Dendritic cell treated with granulocyte-macrophage colony-stimulating factor and Interleukin-4, amounts not matched to agents 40 ng/mL and 50 ng/mL, for 4 days (primary cell): Measurements from ENCODE around the gene ZBTB4.

Experiments
- H3K27ac Mint-ChIP-seq: one replicate; pipeline ENCODE4 v1.8.0; 2022; ENCODE audit warnings: mild to moderate bottlenecking, mixed read lengths
- H3K27me3 Mint-ChIP-seq: one replicate; pipeline ENCODE4 v1.8.0; 2022; ENCODE audit warnings: mild to moderate bottlenecking, mixed read lengths
- H3K36me3 Mint-ChIP-seq: one replicate; pipeline ENCODE4 v1.8.0; 2022; ENCODE audit warnings: low read depth, mixed read lengths
- H3K4me1 Mint-ChIP-seq: one replicate; pipeline ENCODE4 v1.8.0; 2022; ENCODE audit warnings: low read depth, mixed read lengths
- H3K4me3 Mint-ChIP-seq: one replicate; pipeline ENCODE4 v1.8.0; 2022; ENCODE audit warnings: mild to moderate bottlenecking, moderate library complexity, mixed read lengths
- H3K9me3 Mint-ChIP-seq: one replicate; pipeline ENCODE4 v1.8.0; 2022; ENCODE audit warnings: mixed read lengths
- intact Hi-C: fragments of 100-400 bp; cut with micrococcal nuclease; formaldehyde crosslinking; loops from one replicate; pipeline ENCODE4 v1.15.0; 2022

The ZBTB4 gene

DNA sequence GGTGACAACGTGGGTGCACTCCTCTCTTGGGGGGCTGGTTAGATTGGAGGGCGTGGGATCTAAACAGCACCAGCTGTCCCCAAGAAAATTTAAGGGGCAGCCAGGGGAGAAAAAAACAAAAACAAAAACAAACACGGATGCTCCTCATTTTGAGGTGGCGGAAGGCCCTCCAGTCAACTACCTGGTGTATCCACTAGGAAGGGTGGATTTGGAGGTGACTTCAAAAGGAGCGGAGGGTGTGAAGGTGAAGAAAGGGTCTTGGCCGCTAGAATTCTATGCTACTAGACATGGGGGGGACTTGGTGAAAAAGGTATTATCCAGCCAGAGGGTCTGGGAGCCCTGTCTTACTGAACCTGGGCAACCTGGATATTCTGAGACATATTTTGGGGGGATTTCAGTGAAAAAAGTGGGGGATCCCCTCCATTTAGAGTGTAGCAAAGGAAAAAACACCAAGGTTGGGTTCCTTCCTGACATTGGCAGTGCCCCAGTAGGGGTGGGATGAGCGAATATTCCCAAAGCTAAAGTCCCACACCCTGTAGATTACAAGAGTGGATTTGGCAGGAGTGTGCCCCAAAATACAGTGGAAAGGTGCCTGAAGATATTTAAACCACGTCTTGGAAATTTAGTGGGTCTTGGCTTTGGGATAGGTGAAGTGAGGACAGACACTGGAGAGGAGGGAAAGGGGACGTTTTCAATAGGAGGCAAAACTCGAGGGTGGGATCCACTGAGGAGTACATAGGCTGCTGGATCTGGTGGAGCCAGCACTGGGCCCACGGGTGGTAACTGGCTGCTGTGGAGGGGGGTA lies 40.6 kb downstream of the ZBTB4 start:
- Mint-ChIP-seq H3K36me3 (peaks cover 25% of the 10 kb centered on the region), H3K27me3 (peaks cover 59% of the 10 kb centered on the region), H3K27ac (peak overlapping the region; percentile 53), H3K4me1 (peaks cover 46% of the 10 kb centered on the region), H3K9me3 (no peaks in the 10 kb centered on the region), H3K4me3 (peak overlapping the region; percentile 86)
- intact Hi-C loops, result loop anchor here (5.0 kb wide), 1 partner anchor 87 kb away; the partner anchor contains the start of gene KCTD11

GRCh38 chr17:7437950-7438614 lies 41.3 kb downstream of the ZBTB4 start:
- Mint-ChIP-seq H3K27me3 (peaks cover 51% of the 10 kb centered on the region), H3K4me1 (peaks cover 46% of the 10 kb centered on the region), H3K9me3 (no peaks in the 10 kb centered on the region), H3K36me3 (peaks cover 25% of the 10 kb centered on the region), H3K27ac (peak overlapping the region; percentile 53), H3K4me3 (peak overlapping the region; percentile 86)
- intact Hi-C loops, result loop anchor here (2.0 to 5.0 kb wide), 2 partner anchors 86 to 123 kb away; partner anchors contain the start of genes KCTD11 and SENP3

GRCh38 chr17:7437369-7437863 lies 42.0 kb downstream of the ZBTB4 start:
- Mint-ChIP-seq H3K4me3 (peak overlapping the region; percentile 86), H3K9me3 (no peaks in the 10 kb centered on the region), H3K27ac (peak overlapping the region; percentile 53), H3K4me1 (peaks cover 46% of the 10 kb centered on the region), H3K27me3 (peaks cover 45% of the 10 kb centered on the region), H3K36me3 (peaks cover 25% of the 10 kb centered on the region)
- intact Hi-C loops, result loop anchor here (2.0 to 5.0 kb wide), 2 partner anchors 85 to 123 kb away; partner anchors contain the start of genes KCTD11 and SENP3

DNA sequence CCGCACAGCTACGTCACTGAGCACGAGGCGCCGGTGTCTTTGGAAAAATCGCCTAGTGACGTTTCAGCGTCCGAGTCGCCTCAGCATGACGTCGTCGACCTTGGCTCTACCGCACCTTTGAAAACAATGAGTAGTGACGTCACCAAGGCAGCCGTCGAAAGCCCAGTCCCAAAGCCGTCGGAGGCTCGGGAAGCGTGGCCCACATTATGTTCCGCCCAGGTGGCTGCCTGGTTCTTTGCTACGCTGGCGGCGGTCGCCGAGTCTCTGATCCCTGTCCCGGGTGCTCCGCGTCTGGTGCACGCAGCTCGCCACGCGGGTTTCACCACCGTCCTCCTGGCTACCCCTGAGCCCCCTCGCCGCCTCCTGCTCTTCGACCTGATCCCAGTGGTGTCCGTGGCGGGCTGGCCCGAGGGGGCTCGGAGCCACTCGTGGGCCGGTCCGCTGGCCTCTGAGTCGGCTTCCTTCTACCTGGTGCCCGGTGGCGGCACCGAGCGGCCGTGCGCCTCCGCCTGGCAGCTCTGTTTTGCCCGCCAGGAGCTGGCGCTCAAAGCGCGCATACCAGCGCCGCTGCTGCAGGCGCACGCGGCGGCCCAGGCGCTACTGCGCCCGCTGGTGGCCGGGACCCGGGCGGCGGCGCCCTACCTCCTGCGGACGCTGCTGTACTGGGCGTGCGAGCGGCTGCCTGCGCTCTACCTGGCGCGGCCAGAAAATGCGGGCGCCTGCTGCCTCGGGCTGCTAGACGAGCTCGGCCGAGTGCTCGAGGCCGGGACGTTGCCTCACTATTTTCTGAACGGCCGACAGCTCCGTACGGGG lies 42.7 kb downstream of the ZBTB4 start:
- peaks cover 25% of the 10 kb centered on the region for H3K36me3 Mint-ChIP-seq
- no peaks in the 10 kb centered on the region for H3K9me3 Mint-ChIP-seq
- H3K27ac Mint-ChIP-seq, result peak overlapping the region; percentile 90
- H3K4me1 Mint-ChIP-seq, result peaks cover 46% of the 10 kb centered on the region
- intact Hi-C loops, result loop anchor here (2.0 to 5.0 kb wide), 2 partner anchors 84 to 124 kb away; partner anchors contain the start of genes KCTD11 and SENP3
- H3K4me3 Mint-ChIP-seq, result peak overlapping the region; percentile 86
- H3K27me3 Mint-ChIP-seq, result peaks cover 38% of the 10 kb centered on the region

GRCh38 chr17:7435676-7436555 lies 43.5 kb downstream of the ZBTB4 start:
- H3K27ac Mint-ChIP-seq, result peak overlapping the region; percentile 90
- peak overlapping the region; percentile 86 for H3K4me3 Mint-ChIP-seq
- peaks cover 25% of the 10 kb centered on the region for H3K36me3 Mint-ChIP-seq
- intact Hi-C loops, result loop anchor here (1.0 to 5.0 kb wide), 4 partner anchors 32 to 125 kb away; partner anchors contain the start of genes KCTD11, POLR2A, SENP3 and TMEM256
- H3K9me3 Mint-ChIP-seq, result no peaks in the 10 kb centered on the region
- peaks cover 30% of the 10 kb centered on the region for H3K27me3 Mint-ChIP-seq
- peaks cover 45% of the 10 kb centered on the region for H3K4me1 Mint-ChIP-seq

DNA sequence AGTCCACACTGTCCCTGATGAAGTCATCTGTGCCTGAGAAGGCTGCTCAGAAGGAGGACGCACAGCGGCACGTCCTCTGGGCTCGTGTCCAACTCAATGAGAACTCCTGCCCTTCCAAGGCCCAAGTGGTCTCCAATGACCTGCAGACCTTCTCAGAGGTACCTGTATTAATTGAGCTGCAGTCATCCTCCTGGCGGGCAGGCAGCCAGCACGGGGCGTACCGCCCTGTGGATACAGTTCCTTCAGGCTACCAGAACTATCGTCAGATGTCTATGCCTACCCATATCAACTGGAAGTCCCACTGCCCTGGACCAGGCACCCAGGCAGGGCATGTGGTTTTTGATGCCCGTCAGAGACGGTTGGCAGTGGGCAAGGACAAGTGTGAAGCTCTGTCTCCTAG lies 47.1 kb downstream of the ZBTB4 start:
- intact Hi-C loops, result no loop called here
- no peaks in the 10 kb centered on the region for H3K9me3 Mint-ChIP-seq
- H3K27ac Mint-ChIP-seq, result no peak overlapping the region
- H3K27me3 Mint-ChIP-seq, result peaks cover 2% of the 10 kb centered on the region
- H3K4me1 Mint-ChIP-seq, result peaks cover 13% of the 10 kb centered on the region
- peaks cover 17% of the 10 kb centered on the region for H3K36me3 Mint-ChIP-seq
- H3K4me3 Mint-ChIP-seq, result no peak overlapping the region

DNA sequence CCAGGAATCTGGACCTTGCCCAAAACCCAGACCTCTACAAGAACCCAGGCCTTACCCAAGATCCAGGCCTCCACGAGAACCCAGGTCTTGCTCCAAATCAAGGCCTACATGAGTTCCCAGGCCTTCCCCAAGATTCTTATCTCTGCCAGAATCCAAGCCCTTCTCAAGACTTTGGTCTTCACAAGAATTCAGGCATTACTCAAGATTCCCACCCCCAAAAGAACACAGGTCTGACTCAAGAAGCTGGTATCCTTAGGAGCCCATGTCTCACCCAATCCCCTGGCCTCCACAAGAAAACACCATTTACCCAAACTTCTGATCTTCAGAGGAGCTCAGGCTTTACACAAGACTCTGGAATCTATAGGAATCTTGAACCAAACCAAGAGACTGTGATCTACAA lies 48.2 kb downstream of the ZBTB4 start:
- no peak overlapping the region for H3K4me3 Mint-ChIP-seq
- H3K4me1 Mint-ChIP-seq, result peaks cover 5% of the 10 kb centered on the region
- intact Hi-C loops, result no loop called here
- H3K27ac Mint-ChIP-seq, result no peak overlapping the region
- H3K27me3 Mint-ChIP-seq, result peaks cover 2% of the 10 kb centered on the region
- H3K9me3 Mint-ChIP-seq, result no peaks in the 10 kb centered on the region
- peaks cover 10% of the 10 kb centered on the region for H3K36me3 Mint-ChIP-seq

- intact Hi-C loops, result no loop called here
- H3K4me3 Mint-ChIP-seq, result no peak overlapping the region
Observed at GRCh38 chr17:7429722-7430121, 49.7 kb downstream of the ZBTB4 start.

GRCh38 chr17:7428557-7428956 lies 50.9 kb downstream of the ZBTB4 start, which contains the start of gene SPEM3:
TSS of gene SPEM3 (plus strand) at chr17:7428857. CDS start at chr17:7428903, 46 bp downstream.
- H3K4me3 Mint-ChIP-seq, result no peak within 1 kb of the TSS
- H3K9me3 Mint-ChIP-seq, result no peaks in the 10 kb centered on the region
- no peaks in the 10 kb centered on the region for H3K4me1 Mint-ChIP-seq
- H3K36me3 Mint-ChIP-seq, result no peaks in the 10 kb centered on the region
- H3K27me3 Mint-ChIP-seq, result peaks cover 6% of the 10 kb centered on the region
- H3K27ac Mint-ChIP-seq, result no peak within 1 kb of the TSS
- intact Hi-C loops, result no loop called here

More at GRCh38 chr17:7429722-7430121, 49.7 kb downstream of the ZBTB4 start:
- Mint-ChIP-seq H3K36me3 (no peaks in the 10 kb centered on the region), H3K4me1 (no peaks in the 10 kb centered on the region), H3K27me3 (peaks cover 6% of the 10 kb centered on the region), H3K27ac (no peak overlapping the region), H3K9me3 (no peaks in the 10 kb centered on the region)

- H3K9me3 Mint-ChIP-seq, result no peaks in the 10 kb centered on the region
- intact Hi-C loops, result no loop called here
- H3K27ac Mint-ChIP-seq, result no peak overlapping the region
- no peaks in the 10 kb centered on the region for H3K4me1 Mint-ChIP-seq
- no peaks in the 10 kb centered on the region for H3K36me3 Mint-ChIP-seq
- peaks cover 6% of the 10 kb centered on the region for H3K27me3 Mint-ChIP-seq
- no peak overlapping the region for H3K4me3 Mint-ChIP-seq
Observed at GRCh38 chr17:7427549-7427948, 51.9 kb downstream of the ZBTB4 start.

DNA sequence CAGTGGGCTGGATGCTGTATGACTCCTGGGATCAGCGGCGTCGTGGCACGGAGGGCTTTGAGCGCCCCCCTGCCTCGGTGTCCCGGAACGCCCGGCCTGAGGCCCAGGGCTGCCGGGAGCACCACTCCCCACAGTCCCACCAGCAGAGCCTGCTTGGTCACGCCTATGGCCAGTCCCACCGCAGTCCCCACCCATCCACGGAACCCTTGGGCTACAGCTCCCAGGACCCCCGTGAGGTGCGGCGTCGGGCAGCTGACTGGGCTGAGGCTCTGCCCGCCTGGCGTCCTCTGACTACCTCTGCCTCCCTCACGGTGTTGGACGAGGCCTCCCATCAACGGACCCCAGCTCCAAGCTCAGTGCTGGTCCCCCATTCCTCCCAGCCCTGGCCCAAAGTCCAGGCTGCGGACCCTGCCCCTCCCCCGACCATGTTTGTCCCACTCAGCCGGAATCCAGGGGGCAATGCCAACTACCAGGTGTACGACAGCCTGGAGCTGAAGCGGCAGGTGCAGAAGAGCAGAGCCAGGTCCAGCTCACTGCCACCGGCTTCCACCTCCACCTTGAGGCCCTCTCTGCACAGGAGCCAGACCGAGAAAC lies 52.4 kb downstream of the ZBTB4 start:
- intact Hi-C loops, result no loop called here
- Mint-ChIP-seq H3K36me3 (no peaks in the 10 kb centered on the region), H3K4me1 (no peaks in the 10 kb centered on the region), H3K4me3 (no peak overlapping the region), H3K27ac (no peak overlapping the region), H3K9me3 (no peaks in the 10 kb centered on the region), H3K27me3 (peaks cover 6% of the 10 kb centered on the region)

GRCh38 chr17:7426203-7426863 lies 53.1 kb downstream of the ZBTB4 start:
- intact Hi-C loops, result no loop called here
- no peaks in the 10 kb centered on the region for H3K36me3 Mint-ChIP-seq
- H3K27ac Mint-ChIP-seq, result no peak overlapping the region

More at GRCh38 chr17:7426203-7426863, 53.1 kb downstream of the ZBTB4 start:
- Mint-ChIP-seq H3K4me3 (no peak overlapping the region), H3K27me3 (peaks cover 6% of the 10 kb centered on the region), H3K9me3 (no peaks in the 10 kb centered on the region), H3K4me1 (no peaks in the 10 kb centered on the region)
